Measurements from ENCODE around the gene TMEM231.
"Not testable (repeated sequence)": the region's sequence is repeated elsewhere in the genome, so short reads cannot be mapped to it uniquely, and the experiment has no call there.

The TMEM231 gene

DNA sequence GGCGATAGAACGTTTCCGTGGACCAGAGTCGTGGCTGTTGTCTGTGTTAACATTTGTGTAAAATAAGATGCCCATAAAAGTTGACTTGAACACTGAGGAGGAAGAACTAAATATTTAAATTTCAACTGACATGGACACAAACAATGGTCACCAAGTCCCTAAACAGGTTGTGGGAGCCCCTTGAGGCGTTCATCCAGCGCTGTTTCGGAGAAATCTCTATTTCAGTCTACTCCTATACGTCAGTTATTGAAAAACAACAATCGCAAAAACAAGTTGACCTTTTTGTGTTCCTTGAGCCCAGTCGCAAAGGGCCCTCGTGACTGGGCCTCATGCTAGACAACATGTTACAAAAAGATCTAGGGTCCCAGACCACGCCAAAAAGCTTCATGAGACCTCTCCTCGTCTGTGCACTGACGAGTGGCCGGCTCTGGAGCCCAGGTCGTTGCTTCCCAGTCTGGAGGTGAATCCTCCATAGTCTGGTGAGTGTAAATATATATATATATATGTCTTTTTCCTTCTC is 439 bp upstream of the TMEM231 start:
- TF ChIP-seq, protein P1, sequence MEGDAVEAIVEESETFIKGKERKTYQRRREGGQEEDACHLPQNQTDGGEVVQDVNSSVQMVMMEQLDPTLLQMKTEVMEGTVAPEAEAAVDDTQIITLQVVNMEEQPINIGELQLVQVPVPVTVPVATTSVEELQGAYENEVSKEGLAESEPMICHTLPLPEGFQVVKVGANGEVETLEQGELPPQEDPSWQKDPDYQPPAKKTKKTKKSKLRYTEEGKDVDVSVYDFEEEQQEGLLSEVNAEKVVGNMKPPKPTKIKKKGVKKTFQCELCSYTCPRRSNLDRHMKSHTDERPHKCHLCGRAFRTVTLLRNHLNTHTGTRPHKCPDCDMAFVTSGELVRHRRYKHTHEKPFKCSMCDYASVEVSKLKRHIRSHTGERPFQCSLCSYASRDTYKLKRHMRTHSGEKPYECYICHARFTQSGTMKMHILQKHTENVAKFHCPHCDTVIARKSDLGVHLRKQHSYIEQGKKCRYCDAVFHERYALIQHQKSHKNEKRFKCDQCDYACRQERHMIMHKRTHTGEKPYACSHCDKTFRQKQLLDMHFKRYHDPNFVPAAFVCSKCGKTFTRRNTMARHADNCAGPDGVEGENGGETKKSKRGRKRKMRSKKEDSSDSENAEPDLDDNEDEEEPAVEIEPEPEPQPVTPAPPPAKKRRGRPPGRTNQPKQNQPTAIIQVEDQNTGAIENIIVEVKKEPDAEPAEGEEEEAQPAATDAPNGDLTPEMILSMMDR (conservative IDR thresholded peaks at IDR 0.05; ENCODE audit: control insufficient read depth, insufficient read depth, low read depth, low read length), result no peak
- no peak for DNase-seq (ENCODE audit: low read depth)
- peak overlapping the region; percentile 83 for H3K4me3 ChIP-seq (ENCODE audit: control insufficient read depth, low read depth, low read length)

DNA sequence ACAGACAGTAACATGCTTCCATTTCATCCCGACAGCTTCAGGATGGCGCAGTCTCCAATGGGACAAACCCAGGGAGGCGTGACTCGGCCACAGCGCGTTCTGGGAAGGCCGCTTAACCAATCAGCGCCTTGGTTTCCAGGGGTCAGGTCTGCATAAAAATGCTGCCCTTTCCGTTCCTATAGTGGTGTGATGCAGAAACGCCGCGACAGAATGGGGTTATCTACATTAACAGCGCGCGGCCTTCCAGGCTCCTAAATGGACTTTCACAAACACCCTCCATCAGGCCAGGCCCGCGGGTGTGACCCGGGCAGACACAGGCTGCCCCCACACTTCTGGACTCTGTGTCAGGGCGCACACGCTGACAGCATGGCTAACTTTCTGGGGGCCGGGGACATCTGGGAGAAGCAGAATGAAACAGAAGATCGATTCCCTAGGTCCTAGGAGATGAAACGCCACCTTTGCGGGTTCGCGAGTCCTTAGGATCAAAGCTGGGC is 792 bp downstream of the TMEM231 start:
- H3K4me3 ChIP-seq (ENCODE audit: control insufficient read depth, low read depth, low read length), result peak overlapping the region; percentile 83
- DNase-seq (ENCODE audit: low read depth), result peak; percentile 94
- TF ChIP-seq, protein P1 (conservative IDR thresholded peaks at IDR 0.05; ENCODE audit: control insufficient read depth, insufficient read depth, low read depth, low read length), result no peak

DNA sequence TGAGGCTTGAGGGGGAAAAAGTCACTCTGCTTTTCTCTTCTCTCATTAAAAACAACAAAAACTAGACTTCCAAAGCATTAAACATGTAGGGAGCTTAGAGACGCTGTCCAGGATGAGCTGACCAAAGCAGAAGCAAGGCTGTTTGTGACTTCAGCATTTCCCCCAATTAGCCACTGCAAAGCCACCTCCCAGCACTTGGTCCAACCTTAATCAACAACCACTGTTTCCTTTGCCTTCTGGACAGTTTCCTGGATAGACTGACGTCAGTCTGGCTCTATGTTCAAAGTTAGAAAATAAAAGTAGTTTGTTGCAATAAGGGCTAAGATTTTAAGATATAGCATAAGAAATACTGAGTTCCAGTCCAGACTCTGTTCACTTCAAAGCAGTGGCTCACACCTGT is 3.1 kb downstream of the TMEM231 start:
- DNase-seq (ENCODE audit: low read depth), result no peak
- no peak overlapping the region for H3K4me3 ChIP-seq (ENCODE audit: control insufficient read depth, low read depth, low read length)
- TF ChIP-seq, protein P1 (conservative IDR thresholded peaks at IDR 0.05; ENCODE audit: control insufficient read depth, insufficient read depth, low read depth, low read length), result no peak

DNA sequence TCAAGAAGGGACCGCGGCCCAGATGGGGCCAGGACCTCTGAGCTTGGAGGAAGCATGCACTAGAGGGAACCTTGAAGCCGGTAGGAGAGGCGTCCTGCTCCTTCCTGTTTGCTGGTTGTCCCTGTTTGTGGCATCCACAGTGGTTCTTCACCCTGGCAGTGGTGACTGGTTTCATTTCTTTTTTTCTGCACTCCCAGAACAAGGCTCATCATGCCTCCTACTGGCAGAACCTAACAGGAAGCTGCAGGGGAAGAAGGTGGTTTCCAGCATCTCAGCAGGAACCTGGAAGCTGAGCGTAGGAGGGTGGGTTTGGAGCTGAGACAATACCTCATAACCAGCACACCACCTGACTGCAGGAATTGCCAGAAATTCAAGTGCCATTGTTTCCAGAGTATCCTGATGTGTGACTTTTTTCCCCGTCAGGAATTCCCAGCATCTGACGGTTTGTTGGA is 5.8 kb downstream of the TMEM231 start:
- TF ChIP-seq, protein P1 (conservative IDR thresholded peaks at IDR 0.05; ENCODE audit: control insufficient read depth, insufficient read depth, low read depth, low read length), result peak; percentile 47
- peak; percentile 44 for DNase-seq (ENCODE audit: low read depth)
- H3K4me3 ChIP-seq (ENCODE audit: control insufficient read depth, low read depth, low read length), result no peak overlapping the region

DNA sequence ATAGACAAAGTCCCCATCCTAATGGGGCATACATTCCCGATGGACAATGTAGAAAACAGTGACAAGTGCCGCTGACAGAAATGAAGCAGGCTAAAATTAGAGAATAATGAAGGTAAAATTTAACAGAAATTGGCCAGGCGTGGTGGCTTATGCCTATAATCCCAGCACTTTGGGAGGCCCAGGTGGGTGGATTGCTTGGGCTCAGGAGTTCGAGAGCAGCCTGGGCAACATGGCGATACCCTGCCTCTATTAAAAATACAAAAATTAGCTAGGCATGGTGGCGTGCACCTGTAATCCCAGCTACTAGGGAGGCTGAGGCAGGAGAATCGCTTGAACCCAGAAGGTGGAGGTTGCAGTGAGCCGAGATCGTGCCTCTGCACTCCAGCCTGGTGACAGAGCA is 7.6 kb downstream of the TMEM231 start:
- DNase-seq (ENCODE audit: low read depth); H3K4me3 ChIP-seq (ENCODE audit: control insufficient read depth, low read depth, low read length): not testable (repeated sequence)

DNA sequence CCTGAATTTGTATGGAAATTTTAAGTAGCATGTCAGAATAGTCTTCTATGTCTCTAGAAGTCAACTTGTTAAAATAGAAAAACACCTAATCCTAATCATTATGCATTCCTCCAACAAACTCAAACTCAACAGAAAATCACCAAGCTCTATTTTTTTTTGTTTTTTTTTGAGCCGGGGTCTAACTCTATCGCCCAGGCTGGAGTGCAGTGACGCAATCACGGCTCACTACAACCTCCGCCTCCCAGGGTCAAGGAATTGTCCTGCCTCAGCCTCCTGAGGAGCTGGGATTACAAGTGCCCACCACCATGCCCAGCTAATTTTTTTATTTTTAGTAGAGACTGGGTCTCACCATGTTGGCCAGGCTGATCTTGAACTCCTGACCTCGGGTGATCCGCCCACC is 9.8 kb downstream of the TMEM231 start:
- no peak for DNase-seq (ENCODE audit: low read depth)
- TF ChIP-seq, protein P1 (conservative IDR thresholded peaks at IDR 0.05; ENCODE audit: control insufficient read depth, insufficient read depth, low read depth, low read length), result no peak

DNA sequence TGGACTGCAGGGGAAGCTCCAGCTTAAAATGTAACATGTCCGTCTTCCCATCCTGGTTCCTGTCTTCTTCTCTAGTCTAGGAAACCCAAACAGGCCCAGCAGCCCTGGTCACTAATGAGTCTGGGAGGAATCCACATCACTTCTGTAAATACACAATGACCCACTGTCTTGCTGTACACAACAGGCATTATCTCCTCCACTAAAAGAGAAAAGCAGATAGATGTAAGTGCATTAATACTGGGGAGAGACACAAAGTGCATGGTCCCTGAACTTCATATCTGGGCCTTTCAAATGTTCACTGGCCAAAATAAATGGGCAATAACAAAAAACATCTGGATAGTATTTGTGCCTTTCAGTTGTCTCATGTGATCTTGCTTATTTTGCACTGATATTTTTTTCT is 10.2 kb downstream of the TMEM231 start:
- DNase-seq (ENCODE audit: low read depth), result not testable (repeated sequence)

More for the DNA sequence above, 9.8 kb downstream of the TMEM231 start:
- H3K4me3 ChIP-seq (ENCODE audit: control insufficient read depth, low read depth, low read length), result no peak overlapping the region

DNA sequence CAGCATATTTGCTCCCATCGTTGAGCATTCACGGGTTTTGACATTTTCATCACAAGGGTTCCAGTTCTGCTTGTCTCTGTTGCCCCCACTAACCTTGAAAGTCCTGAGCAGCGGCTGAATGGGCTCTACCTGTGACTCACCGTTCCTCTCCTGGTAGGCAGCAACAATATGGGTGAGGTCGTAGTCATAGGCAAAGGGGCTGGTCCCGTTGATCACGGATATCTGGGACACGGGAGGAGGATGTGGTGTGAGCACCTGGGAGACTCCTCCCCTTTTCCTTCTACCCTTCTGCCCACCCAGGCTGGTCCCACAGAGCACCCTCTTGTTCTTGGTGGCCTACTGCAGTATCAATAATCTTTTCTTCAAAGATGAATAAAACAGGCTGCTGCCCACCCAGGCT is 13.6 kb downstream of the TMEM231 start:
- not testable (repeated sequence) for DNase-seq (ENCODE audit: low read depth); H3K4me3 ChIP-seq (ENCODE audit: control insufficient read depth, low read depth, low read length)

More for the DNA sequence above, 10.2 kb downstream of the TMEM231 start:
- H3K4me3 ChIP-seq (ENCODE audit: control insufficient read depth, low read depth, low read length), result not testable (repeated sequence)
